Measurements from ENCODE around the gene FLOT1. TPM values are rescaled to one million over a fixed set of nuclear protein-coding genes. Genes with fewer than 3 reads are reported as not detected.

The FLOT1 gene
- polyA plus RNA-seq, 1 donor, result 136 TPM

DNA sequence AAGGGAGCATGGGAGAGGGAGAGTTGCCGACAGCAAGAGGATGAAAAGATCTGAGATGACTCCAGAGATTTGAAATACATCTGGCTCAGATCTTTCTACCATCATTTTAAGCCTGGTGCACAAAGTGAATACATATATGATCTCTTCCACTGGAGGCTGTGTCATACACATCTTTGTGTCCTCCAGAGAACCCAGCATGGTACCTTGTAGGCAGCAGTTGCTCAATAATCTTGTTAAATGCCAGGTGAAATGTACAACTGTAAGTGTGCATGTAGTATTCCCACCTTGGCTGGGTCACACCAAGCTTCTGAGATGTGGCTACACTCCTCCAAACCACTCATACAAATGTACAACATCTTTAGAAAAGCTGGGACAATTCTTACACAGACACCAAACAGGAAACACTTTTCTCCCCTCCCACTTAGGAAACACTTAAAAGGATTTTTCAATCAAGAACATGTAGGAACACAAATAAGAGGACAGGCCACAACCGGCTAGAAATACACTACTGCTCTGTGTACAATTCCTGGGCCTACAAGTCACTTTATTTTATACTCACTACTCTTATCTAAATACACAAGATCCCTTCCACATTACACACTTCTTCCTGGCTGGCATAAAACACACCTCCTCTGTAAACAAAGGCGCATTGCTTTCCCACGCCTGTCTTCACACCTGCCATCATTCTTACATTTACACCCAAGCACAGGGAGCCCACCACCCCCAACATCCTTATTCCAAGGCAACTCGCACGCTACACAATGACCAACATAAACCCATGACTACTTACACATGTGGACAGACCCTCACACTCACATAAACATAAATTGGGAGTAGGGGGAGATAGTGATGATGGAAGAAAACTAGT lies 5.6 kb upstream of the FLOT1 start:
- DNase-seq, result no peak

DNA sequence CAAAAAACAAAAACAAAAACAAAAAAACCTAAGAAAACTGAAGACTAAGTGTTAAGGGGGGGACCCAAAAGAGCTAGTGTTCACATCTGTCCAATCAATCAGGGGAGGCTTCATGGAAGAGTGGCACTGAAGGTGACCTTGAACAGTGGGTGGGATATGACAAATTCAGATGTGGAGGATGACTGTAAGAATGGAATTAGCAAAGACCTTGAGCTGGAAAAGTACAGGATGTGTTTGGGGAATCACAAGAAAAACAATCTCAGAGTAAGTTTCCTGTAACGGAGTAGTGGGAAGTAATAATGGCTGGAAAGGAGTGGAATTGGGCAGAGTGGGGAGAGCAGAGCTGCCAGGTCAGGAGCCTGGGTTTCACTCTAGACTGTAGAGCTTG lies 4.8 kb upstream of the FLOT1 start:
- DNase-seq, result no peak

DNA sequence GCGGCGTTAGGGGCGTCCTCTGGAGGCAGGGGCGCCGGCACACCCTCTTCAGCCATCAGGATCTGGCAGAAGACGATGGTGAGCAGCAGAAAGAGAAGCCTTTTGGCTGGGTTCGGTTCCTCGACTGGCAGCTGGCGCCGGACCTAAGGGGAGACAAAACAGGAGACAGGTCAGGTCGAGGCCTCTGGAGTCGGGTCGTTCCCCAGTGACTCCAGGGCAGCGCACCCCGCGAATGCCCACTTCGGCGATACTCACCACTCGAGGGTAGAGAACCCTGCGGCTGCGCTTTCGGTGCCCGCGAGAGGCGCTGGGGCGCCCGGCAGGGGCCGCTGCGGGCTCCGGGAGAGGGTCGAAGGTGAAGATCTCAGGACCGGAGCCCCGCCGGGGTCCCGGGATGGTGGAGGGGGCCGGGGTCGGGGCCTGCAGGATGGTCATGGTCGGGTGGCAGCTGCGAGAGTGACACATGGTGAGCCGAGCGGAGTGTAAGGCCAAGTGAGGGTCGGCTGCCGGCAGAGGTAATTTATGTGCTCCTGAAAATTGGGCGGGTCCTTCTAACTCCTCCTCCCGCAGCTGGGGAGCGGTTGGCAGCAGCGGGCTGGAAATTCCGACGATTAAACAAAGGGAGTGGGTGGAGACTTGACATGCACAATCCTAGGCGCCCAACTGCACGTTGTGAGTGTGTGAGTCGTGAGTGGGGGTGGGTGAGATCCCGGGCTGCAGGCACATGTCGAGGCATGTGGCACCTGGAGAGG lies 1.7 kb upstream of the FLOT1 start, which contains the start of gene IER3:
Gene IER3 (minus strand): TSS at position 494 of the 752 bp plus-strand sequence. CDS start 29 bp downstream, at position 465.
- DNase-seq, result peak; percentile 89

DNA sequence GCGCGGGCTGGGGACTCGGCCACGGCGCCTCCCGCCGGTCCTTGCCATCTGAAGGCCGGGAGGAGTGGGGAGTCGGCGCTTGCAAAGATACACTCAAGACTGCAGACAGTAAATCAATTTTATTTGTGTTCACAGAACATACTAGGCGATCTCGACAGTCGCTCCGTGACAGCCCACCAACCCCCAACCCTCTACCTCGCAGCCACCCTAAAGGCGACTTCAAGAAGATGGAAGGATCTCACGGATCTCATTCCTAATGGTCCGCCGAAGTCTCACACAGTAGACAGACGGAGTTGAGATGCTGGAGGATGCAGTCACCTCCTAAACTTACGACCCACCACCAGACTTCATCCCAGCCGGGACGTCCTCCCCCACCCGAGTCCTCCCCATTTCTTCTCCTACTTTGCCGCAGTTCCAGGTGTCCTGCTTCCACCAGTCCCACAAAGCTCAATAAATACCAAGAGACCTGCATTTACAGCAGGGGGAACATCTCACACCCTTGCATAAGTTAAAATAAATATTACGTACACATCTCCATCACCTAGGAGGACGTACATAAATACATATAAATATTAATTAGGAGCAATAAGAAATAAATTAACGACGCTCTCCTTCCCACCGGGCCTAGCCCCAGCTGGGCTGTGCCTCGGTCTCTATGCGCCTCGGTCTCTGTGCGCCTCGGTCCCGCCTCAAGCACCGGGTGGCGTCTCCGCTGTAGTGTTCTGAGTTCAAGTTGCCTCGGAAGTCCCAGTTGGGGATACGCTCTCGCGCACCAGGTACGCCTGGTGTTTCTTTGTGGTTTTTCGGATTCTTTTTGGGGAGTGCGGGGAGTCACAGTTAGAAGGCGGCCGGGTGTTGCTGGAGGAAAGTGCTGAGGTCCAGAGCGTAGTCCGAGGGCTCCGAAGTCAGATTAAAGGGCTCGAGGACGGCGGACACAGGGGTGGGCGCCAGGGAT lies 889 bp upstream of the FLOT1 start:
- DNase-seq, result peak; percentile 50

DNA sequence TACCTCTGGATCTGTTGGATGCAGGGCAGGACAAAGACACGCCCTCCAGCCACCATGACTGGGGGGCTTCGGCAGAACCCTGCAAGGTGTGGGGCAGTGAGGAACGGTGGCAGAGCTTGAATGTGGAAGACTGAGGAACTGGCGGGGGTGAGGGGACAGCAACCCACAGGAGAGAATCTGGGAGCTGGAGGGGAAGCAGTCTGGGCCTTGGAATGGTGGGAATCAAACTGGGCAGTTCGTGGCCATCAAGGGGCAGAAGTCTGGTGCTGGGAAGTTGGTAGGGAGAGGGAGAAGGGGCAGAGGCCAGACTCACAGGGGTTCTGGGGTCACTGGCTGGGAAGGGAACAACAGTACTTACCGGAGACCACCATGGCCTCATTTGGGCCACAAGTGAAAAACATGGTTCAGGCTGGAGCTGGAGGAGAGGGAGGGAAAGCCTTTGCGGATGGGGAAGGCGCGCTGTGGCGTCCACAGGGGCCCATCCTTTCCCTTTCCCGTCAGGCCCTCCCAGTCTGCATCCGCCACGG lies 635 bp downstream of the FLOT1 start:
- DNase-seq, result no peak

DNA sequence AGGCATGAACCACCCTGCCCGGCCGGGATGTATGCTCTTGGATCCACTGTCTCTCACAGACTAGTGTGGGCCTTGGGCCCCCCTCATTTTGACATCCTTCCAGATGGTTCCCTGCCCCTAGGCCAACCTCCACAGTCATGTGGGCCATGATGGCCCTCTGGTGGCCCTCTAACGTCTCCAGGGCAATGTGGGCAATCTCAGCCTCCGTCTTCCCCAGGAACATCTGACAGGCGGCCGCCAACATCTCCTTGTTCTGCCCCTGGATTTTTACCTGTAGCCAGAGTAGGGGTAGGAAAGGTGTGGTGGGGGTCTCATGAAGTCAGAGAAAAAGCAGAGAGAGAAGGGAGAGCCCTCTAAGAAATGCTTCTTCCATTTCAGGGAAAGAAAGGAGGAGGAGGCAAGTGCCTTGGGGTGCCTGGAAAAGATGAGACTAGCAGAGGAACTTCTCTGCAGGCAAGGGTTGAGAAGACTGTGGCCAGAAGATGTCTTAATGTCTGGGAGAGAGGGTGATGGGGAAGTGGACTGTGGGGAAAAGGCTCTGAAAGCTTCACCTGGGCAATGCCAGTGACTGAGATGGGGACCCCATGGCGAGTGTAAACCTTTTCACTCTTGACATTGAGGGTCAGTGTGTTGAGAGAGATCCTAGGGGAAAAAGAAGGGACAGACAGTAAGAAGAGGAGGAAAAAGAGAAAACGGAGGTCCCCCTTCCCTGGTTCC lies 1.3 kb downstream of the FLOT1 start:
- no peak for DNase-seq

DNA sequence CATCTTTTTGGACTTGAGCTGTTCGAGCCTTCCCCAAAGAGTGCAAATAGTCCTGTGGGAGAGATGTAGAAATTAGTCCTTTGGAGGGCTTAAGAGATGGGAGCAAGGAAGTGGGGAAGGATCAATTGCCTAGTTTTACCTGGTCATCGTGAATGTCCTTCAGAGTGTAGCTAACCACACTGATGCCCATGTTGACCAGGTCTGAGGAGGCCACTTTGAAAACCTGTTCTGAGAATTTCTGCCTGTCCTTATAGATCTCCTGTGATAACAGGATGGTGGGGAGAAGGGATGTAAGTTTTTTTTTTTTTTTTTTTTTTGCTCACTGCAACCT lies 2.0 kb downstream of the FLOT1 start:
- no peak for DNase-seq

DNA sequence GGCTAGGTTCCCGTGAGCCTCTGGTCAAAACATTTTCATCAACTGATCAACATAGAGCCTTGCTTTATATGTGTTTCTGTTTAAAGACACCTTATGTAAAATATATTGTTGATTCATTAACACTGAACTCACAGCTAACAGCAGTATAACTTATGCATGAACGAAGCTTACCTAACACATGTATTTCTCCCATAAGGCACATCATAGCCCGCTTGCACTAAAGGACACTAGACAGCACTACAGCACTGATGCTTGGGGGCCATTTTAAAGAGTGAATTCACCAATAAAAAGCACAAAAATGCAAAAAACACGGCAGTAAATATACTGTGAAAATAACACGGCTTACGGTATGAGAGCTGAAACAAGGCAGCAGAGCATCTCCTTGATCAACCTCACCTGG lies 4.0 kb downstream of the FLOT1 start:
- no peak for DNase-seq

DNA sequence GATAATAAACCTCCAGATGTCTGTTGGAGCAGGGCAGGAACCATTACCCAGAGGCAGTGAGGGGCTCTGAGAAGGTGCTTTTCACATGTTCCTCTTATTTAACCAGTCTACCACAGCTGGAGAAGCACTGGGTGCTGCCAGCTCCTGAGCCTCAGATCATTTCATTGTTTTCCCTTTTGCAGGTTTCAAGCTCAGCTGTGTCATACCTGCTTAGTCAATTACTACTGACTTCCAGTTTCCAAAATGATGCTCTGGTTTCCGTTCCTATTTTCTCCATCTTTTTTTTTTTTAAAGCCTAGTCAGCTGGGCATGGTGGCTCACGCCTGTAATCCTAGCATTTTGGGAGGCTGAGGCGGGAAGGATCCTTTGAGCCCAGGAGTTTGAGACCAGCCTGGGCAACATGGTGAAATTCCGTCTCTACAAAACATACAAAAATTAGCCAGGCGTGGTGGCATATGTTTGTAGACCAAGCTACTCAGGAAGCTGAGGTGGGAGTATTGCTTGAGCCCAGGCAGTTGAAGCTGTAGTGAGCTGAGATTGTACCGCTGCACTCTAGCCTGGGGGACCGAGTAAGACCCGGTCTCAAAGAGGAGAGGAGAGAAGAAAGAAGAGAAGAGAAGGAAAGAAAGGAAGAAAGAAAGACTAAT lies 6.7 kb downstream of the FLOT1 start:
- DNase-seq, result no peak

DNA sequence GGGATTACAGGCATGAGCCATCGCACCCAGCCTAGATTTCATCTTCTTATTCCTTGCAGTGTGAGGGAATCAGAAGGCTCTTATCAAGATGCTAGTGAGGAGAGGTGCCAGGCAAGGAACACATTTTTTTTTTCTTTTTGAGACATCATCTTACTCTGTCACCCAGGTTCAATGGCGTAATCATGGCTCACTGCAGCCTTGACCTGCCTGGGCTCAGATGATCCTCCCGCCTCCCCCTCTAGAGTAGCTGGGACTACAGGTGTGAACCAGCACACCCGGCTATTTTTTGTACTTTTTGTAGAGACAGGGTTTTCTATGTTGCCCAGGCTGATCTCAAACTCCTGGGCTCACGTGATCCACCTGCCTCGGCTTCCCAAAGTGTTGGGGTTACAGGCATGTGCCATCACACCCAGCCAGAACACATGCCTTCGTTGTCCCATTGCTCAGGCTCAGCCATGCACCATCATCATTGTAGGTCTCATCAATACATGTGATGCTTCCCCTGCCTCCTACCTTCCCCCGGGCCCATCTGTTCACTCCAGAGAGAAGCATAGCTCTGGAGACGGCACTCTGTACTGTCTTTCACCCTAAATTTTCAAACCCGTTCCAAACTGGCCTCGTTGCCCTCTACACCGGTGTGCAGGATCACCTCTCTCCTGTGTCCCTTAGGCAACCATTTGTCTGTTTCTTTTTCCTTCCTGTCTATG lies 10.1 kb downstream of the FLOT1 start:
- DNase-seq, result no peak

DNA sequence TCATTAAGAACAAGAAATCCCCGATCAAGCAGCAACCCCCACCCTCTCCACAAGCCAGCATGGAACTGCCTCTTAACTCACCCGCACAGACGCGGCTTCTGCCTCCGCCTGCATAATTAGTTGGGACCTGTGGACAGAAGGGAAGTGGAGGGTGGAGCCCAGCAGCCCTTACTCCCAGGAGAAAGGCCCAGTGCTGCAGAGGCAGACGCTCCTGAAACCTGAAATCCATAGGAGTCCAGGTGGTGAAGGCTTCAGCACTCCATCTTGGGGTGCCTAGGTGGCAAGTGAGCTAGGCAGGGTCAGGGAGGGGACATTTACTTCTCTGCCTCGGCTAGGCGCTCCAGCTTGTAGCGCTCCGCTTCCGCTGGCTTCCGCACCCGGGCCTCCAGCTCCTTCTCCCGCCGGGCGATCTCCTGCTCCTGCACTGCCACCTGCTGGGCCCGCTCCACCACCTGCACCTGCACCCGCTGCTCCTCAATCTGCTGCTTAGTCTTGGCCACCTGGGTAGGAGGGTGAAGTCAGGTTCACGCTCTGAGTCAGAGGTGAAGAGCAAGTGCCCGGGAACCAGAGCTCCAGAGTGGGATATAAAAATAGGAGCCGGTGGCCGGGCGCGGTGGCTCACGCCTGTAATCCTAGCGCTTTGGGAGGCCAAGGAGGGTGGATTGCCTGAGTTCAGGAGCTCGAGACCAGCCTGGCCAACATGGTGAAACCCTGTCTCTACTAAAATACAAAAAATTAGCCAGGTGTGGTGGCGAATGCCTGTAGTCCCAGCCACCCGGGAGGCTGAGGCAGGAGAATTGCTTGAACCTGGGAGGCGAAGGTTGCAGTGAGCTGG lies 11.7 kb downstream of the FLOT1 start:
- DNase-seq, result no peak

DNA sequence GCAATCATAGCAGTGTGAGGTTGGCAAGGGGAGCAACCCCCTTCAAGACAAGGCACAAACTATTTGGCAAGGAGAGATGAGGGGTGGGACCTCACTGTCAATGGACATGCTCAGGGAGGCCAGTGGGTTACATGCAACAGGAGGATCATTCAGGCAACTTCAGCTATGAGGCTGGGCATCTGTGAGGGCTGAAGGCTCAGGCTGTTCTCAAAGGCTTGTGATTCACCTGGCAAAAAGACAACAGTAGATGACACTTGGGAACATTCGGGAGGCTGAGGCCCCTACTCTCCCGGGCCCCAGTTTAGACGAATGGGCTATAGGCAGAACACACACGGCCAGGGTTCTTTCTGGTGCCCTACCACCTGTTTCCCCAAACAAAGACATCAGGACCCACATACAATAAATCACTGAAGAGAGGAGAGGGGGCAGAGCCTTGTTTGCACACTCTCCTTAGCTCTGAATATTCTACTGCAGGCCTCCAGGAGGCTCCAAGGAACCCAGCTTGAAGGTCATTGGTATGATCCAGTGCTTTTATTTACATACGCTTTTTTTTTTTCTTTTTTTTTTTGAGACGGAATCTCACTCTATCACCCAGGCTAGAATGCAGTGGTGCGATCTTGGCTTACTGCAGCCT lies 14.4 kb downstream of the FLOT1 start:
- no peak for DNase-seq

DNA sequence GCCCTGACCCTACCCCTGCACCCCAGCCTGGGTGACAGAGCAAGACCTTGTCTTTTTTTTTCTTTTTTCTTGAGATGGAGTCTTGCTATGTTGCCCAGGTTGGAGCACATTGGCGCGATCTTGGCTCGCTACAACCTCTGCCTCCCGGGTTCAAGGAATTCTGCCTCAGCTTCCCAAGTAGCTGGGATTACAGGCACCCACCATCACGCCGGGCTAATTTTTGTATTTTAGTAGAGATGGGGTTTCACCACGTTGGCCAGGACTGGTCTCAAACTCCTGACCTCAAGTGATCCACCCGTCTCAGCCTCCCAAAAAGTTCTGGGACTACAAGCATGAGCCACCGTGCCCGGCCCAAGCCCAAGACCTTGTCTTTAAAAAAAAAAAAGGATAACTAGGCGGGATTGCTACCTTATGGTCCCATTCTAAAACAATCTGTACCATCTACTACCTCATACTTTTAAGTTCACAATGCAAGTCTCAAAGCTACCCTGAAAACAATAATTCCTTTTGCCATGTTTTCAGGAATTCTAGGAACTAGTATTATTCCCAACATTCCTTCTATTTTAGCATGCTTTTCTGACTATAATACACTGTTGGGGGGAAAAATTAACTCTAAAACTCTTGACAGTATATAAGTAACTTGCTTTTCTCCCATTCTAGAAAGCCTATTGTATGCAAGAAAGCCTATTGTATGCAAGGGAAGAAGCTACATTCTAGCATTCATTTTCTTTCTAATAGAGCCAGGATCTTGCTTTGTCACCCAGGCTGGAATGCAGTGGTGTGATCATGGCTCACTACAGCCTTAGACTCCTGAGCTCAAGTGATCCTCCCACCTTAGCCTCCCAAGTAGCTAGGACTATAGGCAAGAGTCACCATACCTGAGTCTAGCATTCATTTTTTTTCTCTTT lies 15.7 kb downstream of the FLOT1 start:
- no peak for DNase-seq

DNA sequence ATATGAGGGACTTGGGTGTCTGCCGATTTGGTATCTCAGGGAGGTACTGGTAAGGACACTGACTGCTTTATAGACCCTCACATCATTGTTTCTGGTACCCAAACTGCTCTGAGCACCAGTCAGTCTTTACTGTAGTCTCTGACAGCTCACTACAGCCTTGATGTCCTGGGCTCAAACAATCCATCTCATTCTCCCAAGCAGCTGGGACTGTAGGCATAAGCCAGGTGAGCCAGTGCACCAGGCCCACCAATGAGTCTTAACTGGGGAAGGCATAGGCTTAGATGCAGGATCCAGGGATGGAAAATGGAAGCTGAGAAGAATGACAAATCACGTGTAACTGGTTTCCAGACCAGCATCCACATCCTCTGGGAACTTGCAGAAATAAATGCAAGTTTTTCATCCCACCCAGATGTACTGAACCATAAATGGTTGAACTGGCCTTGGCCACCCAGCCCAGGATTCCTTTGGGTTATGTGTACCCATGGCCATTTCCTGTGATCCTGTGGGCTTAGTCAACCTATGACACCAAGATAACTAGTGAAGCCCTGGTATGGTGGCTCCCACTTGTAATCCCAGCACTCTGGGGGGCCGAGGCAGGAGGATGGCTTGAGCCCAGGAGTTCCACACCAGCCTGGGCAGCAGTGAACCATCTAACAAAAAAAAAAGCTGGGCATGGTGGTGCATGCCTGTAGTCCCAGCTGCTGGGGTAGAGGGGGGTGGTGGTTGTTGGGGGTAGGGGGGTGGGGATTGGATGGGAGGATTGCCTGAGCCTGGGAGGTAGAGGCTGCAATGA lies 16.6 kb downstream of the FLOT1 start:
- DNase-seq, result no peak

DNA sequence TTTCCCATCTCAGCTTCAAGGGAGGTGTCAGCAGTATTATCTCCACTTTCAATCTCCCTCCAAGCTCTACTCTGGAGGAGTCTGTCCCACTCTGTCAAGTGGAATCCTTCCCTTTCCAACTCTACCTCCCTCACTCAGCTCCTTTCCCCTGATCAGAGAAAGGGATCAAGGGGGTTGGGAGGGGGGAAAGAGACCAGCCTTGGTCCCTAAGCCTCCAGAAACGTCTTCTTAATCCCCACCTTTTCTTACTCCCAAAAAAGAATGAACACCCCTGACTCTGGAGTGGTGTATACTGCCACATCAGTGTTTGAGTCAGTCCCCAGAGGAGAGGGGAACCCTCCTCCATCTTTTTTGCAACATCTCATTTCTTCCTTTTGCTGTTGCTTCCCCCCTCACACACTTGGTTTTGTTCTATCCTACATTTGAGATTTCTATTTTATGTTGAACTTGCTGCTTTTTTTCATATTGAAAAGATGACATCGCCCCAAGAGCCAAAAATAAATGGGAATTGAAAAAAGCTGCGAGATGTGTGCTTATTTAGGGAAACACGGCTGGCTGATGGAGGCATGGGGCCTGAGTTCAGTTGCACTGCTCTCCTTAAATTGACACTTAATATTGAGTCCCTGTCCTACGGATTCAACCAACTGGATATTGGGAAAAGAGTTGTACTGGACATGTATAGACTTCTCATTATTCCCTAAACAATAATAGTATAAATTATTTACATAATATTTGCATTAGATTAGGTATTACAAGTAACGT lies 17.4 kb downstream of the FLOT1 start:
- no peak for DNase-seq

All from left kidney (tissue), 2 donors.